NCI-H510A treated with DMSO at 0.1 percent for 48 hours (cell line): ENCODE results near the gene STAG3.
"Not testable (repeated sequence)": the region's sequence is repeated elsewhere in the genome, so short reads cannot be mapped to it uniquely, and the experiment has no call there.

Experiments used
- DNase-seq: peaks from one replicate; lab custom pipeline; 2025; lab: John Stamatoyannopoulos, UW

The STAG3 gene

DNA sequence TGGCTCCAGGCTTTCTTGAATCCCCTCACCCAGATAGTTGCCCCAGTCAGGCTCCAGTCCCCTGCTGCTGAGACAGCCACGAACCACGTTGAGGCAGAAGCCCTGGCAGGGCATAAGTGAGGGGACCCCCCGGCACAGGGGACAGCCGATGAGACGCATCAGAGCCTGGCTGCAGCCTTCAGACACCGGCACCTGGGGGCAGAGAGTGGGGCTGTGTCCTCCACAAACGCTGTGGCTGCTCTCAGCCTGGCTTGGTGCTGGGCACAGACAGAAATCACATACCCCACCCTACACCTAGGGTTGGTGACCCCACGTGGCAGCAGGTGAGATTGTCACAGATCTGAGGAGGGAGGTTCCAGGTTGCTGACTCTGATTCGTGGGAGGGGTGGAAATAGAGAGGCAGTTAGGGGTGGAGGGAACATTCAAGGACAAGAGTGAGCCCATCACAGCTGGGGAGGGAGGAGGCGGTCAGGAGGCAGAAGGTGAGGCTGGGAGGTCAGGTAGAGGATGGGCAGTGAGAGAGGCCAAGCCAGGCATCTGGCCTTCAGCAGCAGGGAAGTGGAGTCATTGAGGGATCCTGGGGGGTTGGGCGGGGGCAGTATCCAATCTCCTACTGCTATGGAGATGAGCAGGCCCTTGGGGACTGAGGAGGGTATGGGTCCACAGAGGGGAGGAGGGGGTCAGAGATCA lies 3.8 kb upstream of the STAG3 start:
- DNase-seq: no peak

DNA sequence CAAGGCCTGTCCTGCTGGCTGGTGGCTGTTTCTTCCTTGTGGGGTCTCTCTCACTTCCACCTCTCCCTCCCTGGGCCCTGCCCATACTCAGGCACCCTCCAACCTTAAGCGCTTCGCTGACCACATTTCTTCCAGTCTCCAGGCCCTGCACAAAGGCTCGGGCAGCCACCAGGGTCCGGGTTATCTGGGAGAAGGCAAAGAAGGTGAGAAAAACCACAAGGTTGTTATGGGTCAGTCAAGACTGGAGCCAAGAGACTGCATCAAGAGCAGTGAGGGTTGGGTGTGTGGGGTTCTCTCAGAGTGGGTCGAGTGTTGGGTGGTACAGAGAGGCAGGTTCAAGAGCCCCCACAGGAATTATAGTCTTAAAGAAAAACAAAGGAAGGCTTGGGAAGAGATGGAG lies 3.1 kb upstream of the STAG3 start:
- no peak for DNase-seq

DNA sequence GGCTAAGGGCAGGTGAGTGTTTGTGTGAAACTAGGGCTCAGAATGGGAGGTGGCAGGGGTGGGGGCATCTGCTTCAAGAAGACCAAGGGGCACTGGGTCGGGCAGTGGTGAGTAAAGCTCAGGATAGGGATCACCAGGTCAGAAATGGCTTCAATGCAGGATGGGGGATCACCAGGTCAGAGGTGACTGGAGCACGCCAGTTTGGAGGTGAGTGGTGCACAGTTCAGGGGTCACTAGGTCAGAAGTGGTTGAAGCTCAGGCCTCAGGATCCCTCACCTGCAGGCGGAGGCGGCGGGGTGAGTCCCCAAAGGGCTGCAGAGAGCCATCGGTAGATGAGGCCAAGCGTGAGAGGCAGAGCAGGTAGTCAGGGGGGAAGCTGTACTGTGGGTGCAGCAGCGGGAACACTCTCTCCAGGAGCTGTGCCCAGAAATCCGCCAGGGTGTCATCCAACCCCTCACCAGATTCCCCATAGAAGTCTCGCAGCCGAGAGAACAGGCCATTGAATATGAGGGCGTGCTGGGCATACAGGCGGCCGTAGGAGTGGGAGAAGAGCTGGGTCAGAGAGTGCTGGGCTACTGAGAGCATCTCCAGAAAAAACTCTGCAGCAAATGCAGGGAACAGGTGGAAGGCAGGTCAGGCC lies 2.3 kb upstream of the STAG3 start:
- DNase-seq: no peak

DNA sequence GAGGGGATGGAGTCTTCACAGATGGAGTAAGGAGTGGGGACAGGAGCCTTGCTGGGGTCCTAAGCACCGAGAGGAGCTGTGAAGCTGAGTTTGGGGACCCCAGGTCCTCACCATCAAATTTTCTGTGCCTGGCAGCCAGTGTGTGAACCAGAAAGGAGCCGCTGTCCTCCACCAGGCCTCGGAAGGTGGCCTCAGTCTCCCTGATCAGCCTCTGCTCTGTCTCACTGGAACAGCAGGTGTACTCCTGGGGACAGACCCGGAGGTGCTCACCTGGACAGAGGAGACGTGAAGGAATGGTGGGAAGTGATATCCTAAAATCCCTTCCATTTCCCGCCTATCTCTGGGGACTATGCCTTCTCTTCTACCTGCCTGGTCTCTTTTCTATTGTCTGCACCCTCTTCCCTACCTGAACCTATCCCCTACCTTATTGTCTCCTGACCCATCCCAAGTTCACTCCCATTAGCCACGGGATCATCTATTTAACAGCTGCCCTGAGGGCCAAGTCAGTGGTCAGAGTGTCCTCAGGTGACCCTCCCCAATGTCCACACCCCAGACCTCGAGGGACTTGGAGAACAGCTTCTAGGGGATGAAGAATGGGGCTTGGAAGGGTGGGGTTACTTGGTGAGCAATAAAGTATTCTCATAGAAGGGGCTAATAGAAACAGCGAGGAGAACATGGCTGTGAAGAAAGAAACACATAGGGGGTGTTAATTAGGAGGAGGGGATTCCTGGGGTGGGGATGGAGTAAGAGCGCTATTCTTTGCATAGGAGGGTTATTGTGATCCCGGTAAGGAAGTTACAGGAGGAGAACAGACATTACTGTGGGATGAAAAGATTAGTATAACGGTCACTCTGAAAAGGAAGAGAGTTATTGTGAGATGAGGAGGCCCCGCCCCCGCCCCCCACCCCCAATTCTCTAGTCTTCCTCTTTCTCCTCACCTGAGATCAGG lies 1.3 kb upstream of the STAG3 start:
- no peak for DNase-seq

DNA sequence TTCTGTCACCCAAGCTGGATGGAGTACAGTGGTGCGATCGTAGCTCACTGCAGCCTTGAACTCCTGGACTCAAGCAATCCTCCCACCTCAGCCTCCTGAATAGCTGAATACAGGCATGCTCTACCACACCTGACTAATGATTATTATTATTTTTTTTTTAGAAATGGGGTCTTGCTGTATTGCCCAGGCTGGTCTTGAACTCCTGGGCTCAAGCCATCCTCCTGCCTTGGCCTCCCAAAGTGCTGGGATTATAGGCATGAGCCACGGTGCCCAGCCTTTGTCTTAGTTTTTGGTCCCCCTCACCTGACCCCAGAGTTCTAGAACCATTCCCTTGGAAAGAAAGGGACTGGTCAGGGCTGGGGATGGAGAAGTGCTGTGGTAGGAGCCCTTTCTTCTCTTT lies 2.4 kb downstream of the STAG3 start:
- not testable (repeated sequence) for DNase-seq

DNA sequence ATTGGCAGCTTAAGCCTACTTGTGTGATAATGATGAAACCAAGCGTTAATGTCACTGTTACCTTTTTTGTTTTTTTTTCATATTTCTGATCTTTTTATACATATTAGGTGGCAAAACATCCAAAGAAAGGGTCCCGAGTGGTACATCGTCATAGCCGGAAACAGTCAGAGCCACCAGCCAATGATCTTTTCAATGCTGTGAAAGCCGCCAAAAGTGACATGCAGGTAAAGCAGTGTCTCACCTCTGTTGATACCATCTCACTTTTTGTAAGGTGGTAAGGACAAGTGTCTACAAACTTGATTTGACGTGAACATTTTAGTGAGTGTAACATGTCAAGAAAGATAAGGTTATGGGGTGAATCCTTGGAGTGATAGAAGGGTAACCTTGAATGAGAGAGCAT lies 4.9 kb downstream of the STAG3 start:
- not testable (repeated sequence) for DNase-seq

DNA sequence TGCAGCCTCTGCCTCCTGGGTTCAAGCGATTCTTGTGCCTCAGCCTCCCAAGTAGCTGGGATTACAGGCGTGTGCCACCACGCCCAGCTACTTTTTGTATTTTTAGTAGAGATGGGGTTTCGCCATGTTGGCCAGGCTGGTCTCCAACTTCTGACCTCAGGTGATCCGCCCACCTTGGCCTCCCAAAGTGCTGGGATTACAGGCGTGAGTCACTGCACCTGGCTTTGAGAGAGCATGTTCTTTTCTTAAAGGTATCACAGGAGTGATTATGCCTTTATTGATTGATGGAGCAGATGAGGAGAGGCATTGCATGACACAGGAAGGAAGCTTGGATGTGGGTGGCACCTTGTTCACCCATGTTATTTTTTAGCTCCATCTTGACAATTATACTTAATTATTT lies 5.4 kb downstream of the STAG3 start:
- DNase-seq: not testable (repeated sequence)

DNA sequence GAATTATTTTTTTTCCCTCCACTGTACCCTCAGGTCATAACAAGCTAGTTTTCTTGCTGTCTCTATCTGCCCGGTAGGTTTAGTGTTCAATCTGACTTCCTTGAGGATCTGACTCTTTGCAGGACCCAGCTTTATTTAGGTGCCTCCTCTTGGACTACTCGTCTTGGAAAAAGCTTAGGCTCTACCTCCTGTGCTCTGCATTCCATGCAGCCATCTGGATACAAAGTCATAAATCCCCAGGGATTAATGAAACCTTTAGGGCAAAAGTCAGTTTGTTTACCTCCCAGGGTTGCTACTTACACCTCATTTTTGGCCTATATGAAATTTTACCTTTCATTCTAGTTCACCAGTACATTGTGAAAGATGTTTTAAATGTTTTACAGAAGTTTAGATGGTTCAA lies 8.0 kb downstream of the STAG3 start:
- DNase-seq: no peak

DNA sequence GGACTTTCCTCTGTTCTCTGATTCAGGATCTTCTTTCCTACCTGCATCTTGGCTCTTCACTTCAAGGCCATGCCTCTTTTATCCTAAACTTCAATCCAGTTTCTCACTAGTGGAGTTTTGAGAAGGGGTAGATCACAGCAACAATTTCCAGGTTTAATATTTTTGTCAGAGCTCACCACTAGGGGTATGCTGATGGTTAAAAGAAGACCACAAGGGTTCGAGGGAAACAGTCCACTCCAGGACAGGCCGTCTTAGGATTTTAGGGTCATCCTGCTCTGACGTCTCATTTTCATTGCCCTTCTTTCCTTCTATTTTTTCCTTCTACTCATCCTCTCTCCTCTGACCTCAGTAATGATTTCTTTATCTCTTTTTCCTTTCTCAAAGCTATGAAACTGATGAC lies 11.3 kb downstream of the STAG3 start:
- DNase-seq: no peak

DNA sequence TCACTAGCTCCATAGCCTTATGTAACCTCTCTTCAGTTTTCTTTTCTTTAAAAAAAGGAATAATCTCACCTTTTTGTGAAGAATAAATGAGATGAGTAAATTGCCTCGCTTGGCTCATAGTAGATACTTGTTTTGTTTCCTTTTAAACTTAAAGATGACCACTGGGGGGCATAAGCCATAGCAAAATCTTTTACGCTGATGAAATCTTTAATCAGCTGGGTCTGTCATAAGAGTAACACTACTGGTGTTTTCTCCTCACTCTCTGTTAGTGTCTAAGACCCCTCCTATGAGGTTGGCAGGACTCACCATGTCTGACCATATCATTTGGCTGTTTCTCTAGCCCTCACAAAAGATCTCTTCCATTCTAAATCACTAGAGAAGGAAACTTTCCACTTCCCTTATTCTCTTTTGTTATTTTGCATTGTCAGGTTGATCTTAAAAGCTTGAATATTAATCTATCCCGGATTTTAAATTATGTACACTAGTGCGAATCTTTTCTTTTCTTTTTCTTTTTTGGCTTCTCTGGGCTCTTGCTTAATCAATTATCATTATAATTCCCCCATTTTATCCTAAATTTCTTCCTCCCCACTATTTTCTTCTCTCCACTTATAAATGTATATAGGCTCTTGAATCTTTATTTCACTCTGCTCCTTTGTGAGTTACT lies 12.5 kb downstream of the STAG3 start:
- no peak for DNase-seq

DNA sequence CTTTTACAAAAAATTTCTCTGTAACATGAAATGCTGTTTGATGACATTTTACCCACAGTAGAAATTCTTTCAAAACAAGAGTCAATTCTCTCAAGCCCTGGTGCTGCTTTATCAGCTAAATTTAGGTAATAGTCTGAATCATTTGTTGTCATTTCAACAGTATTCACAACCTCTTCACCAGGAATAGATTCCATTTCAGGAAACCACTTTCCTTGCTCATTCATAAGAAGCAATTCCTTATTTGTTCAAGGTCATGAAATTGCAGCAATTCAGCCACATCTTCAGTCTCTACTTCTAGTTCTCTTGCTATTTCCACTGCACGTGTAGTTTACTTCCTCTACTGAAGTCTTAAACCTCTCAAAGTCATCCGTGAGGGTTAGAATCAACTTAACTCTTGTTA lies 14.1 kb downstream of the STAG3 start:
- no peak for DNase-seq

DNA sequence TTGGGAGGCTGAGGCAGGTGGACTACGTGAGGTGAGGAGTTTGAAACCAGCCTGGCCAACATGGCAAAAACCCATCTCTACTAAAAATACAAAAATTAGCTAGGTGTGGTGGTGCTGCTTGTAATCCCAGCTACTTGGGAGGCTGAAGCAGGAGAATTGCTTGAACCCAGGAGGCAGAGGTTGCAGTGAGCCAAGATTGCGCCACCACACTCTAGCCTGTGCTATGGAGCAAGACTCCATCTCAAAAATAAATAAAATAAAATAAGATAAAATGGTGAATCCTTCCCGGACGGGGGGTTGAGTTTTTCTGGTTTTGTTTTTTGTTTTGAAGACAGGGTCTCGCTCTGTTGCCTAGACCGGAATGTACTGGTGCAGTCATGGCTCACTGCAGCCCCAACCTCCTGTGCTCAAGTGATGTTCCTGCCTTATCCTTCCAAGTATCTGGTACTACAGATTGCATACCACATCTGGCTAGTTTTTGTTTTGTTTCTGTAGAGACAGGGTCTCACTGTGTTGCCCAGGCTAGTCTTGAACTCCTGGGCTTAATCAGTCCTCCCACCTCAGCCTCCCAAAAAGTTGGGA lies 14.7 kb downstream of the STAG3 start:
- not testable (repeated sequence) for DNase-seq

DNA sequence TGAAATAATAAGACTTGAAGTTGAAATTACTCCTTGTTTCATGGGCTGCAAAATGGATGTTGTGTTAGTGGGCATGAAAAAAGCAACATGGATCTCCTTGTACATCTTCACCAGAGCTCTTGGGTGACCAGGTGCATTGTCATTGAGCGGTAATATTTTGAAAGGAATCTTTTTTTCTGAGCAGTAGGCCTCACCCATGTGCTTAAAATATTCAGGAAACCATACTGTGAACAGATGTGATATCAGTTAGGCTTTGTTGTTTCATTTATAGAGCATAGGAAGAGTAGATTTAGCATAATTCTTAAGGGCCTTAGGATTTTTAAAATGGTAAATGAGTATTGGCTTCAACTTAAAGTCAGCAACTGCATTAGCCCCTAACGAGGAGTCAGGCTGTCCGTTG lies 15.3 kb downstream of the STAG3 start:
- DNase-seq: no peak

DNA sequence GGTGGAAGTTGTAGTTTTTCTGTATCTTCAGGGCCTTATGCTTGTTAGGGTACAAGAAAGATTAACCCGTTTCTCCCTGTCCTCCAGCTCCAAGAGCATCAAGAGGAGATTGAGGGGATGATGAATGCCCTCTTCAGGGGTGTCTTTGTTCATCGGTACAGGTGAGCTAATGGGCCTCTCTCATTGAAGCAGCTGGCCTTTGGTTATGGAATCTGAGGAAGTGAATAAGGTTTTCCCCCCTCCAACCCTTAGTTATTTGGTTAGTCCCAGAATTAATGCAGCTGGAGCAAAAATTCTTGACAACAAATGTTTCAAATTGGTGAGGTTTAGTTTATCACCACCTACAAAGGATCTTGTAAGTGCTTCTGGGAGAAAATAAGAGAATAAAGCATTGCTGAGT lies 17.5 kb downstream of the STAG3 start:
- DNase-seq: no peak

DNA sequence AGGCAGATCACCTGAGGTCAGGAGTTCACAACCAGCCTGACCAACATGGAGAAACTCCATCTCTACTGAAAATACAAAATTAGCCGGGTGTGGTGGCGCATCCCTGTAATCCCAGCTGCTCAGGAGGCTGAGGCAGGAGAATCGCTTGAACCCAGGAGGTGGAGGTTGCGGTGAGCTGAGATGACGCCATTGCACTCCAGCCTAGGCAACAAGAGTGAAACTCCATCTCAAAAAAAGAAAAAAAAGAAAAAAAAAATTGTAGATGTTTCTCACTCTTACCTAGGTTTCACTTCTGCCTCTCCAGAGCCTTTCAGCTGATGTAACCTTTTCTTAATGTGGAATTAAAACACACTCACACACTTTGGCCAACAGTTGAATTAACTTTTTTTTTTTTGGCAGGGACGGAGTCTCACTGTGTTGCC lies 18.2 kb downstream of the STAG3 start:
- DNase-seq: not testable (repeated sequence)

DNA sequence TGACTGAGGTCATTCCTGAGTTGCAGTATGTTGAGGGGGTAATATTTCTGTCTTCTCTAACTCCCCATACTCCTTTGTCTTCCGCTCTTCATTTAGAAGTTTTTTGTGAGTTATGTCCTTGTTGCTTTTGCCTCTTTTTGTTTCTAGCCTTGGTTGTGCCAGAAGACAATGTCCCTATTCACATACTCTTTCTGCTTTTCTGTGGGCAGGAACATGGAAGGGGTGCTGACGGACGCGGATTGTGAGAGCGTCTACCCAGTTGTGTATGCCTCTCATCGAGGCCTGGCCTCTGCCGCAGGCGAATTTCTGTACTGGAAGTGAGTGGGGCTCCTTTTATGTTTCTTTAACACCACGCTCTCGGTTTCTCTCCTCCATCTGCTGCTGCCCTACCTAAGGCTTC lies 20.5 kb downstream of the STAG3 start:
- DNase-seq: no peak

DNA sequence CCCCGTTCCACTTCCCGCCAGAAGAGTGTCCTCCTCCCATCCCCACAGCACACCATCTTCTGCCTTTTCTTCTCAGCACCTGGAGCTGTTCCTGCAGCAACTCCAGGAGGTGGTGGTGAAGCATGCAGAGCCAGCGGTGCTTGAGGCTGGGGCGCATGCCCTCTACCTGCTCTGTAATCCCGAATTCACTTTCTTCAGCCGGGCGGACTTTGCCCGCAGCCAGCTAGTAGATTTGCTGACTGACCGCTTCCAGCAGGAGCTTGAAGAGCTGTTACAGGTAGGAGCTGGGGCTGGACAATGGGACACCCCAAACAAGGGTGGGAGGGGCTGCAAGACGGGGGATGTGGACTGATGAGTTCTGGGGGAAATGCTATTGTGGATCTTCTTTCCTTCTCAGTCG lies 23.0 kb downstream of the STAG3 start:
- DNase-seq: no peak

DNA sequence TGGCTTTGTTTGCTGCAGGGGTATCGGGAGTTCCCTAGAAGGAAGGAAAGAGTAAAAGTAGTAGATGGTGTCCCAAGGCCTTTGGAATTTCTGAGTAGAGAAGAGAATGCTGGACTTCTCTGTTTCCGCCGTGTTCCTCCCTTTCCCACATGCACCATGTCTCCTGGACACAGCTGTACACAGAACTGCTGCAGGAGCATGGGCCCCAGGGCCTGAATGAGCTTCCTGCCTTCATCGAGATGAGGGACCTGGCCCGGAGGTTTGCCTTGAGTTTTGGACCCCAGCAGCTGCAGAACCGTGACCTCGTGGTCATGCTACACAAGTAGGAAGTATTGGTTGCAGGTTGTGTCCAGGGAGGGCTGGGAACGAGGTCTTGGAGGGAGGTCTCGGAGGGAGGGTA lies 26.7 kb downstream of the STAG3 start:
- DNase-seq: no peak

DNA sequence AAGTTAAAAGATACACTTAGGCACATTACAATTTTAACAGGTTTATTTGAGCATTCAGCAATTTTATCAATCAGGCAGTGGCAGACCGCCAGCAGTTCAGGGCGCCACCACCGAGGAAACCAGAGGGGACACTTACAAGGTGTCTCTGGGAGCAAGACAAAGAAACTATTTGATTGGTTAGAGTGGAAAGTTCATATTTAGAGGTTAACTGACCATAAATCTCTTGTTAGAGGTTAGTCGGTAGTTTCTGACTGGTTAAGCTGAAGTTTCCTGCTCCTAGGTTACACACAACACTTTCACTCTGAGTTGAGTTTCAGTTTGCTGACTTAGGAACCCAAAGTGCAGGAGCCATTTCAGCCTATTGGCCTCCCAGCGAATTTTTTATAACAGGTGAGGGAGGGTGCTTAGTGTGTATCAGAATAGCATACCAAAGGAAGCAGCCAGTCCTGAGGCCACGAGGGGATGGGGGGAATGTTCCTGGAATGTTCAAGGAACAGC lies 31.2 kb downstream of the STAG3 start:
- DNase-seq: no peak

DNA sequence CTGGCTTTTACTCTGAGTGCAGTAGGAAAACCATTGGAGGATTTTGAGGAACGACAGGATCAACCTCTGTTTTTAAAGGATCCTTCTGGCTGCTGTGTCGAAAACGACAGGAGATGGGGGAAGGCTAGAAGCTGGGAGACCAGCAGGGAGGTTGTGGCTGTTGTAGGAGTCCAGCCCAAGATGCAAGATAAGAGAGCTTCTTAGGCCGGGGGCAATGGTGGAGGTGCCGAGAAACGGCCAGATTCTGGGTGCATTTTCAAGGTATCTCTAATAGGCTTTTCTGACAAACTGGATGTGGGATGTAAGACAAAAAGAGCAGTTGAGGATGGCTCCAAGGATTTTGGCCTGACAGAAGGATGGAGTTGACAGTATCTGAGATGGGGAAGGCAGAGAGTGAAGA lies 31.8 kb downstream of the STAG3 start:
- DNase-seq: no peak

DNA sequence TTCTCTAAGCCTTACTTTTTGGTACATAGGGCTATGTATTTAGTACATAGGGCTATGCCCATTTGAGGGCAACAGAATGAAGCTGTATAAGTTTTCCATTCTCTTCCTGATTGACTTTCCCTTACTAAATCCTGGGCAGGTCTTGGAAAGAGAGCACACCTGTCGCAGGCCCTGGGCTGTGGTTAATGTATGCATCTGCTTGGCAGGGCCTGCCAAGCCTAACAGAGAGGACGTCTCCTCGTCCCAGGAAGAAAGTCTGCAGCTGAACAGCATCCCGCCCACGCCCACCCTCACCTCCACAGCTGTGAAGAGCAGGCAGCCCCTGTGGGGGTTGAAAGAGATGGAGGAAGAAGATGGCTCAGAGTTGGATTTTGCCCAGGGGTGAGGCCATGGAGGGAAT lies 33.1 kb downstream of the STAG3 start:
- DNase-seq: no peak

DNA sequence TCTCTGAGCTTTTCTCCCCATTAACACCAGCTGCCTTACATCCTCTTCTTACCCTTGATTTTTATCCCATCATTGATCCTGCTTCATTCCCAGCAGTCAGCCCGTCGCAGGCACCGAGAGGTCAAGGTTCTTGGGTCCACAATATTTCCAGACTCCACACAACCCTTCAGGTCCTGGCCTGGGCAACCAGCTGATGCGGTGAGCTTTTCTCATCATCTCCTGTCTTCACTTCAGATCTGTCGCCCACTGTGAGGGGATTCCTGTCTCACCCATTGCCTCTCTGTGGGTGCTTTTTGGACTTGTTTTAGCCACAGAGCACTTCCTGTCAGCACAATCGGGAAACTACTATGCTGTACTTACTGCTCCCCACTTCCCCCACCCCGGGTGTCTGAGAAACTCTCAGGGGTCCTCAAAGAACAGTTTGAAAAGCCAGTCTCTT lies 33.6 kb downstream of the STAG3 start:
- DNase-seq: no peak
